ENCODE results near the gene KRT79. TPM values are rescaled to one million over a fixed set of nuclear protein-coding genes. Genes with fewer than 3 reads are reported as not detected.

The KRT79 gene
- total and polyA plus RNA-seq, 8 donors, result 0.09 TPM; not detected in 7

DNA sequence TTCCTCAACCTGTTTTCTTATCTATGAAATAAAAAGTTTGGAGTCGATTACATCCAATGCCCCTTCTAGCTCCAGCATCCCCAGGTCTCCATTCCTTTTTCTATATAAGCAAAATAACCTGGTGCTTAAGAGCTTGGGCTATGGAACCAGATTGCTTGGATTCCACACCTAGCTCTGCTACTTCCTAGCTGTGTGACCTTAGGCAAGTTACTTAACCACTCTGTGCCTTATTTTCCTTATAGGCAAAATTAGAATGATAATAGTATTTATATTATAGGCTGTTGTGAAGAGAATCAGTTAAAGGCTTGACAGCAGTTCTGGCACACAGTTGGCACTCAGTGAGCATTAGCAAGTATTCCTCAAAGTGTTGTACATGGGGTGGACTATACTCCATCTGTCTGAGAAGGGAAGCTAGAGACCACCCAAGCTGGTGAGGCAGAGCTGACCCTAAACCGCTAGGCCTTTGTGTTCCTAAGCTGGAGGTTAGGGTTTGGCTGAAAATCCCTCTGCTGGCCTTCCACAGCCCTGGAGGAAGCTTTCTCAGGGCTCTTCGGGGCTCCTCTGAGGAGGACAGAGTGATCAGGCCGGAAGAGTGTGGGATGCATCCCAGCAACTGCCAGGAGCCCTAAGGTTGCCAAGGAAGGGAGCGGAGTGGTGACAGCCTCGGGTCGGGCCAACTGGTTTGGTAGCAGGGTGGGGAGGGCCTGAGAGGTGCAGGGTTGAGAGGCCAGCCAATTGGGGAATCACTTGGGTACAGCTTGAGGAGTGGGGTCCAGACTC lies 14.2 kb downstream of the KRT79 start:
- H3K27ac ChIP-seq, result no peak overlapping the region
- H3K36me3 ChIP-seq, result no peaks in the 10 kb centered on the region
- DNase-seq, result no peak
- H3K27me3 ChIP-seq, result no peaks in the 10 kb centered on the region
- no peaks in the 10 kb centered on the region for H3K9me3 ChIP-seq
- TF ChIP-seq, protein P1, sequence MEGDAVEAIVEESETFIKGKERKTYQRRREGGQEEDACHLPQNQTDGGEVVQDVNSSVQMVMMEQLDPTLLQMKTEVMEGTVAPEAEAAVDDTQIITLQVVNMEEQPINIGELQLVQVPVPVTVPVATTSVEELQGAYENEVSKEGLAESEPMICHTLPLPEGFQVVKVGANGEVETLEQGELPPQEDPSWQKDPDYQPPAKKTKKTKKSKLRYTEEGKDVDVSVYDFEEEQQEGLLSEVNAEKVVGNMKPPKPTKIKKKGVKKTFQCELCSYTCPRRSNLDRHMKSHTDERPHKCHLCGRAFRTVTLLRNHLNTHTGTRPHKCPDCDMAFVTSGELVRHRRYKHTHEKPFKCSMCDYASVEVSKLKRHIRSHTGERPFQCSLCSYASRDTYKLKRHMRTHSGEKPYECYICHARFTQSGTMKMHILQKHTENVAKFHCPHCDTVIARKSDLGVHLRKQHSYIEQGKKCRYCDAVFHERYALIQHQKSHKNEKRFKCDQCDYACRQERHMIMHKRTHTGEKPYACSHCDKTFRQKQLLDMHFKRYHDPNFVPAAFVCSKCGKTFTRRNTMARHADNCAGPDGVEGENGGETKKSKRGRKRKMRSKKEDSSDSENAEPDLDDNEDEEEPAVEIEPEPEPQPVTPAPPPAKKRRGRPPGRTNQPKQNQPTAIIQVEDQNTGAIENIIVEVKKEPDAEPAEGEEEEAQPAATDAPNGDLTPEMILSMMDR (IDR thresholded peaks at IDR 0.05), result no peak
- H3K4me3 ChIP-seq, result no peak overlapping the region
- WGBS, 2 donors, result 72 to 79% methylated on average over 7 of the region's 7 CpGs
- no peak for ATAC-seq
- FAIRE-seq, result no peak
- H3K4me1 ChIP-seq, result no peaks in the 10 kb centered on the region
- intact Hi-C loops (cut with DNase I), result no loop called here

DNA sequence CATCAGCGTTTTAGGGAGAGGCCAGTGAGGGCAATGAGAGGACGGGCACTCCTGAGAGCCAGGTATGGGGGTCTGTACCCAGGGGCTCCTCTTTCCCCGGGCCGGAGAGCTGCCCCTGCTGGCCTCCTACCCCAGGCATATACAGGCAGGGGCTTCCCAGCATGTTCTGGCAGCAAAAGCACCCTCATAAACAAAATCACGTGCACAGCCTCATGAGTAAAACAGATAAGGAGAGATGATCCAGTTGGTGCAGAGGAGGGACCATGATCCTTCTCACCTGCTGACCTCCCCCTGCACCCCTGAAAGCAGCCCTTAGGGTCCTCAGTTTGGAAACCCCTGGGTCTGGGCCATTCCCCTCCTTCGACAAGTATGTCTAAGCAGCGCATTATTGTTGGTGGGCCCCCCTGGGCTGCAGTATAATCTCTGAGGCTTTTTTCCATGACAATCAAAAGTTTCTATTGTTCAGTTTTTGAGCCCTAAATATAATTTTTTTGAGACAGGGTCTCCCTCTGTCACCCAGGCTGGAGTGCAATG lies 15.2 kb downstream of the KRT79 start:
- no peaks in the 10 kb centered on the region for H3K4me1 ChIP-seq
- no peaks in the 10 kb centered on the region for H3K27me3 ChIP-seq
- TF ChIP-seq, protein P1 (IDR thresholded peaks at IDR 0.05), result no peak
- H3K27ac ChIP-seq, result no peak overlapping the region
- H3K4me3 ChIP-seq, result no peak overlapping the region
- WGBS, 2 donors, result 58 to 59% methylated on average over 7 of the region's 7 CpGs
- ATAC-seq (no peak), FAIRE-seq (no peak), DNase-seq (no peak)
- intact Hi-C loops (cut with DNase I), result no loop called here
- no peaks in the 10 kb centered on the region for H3K36me3 ChIP-seq
- H3K9me3 ChIP-seq, result no peaks in the 10 kb centered on the region

DNA sequence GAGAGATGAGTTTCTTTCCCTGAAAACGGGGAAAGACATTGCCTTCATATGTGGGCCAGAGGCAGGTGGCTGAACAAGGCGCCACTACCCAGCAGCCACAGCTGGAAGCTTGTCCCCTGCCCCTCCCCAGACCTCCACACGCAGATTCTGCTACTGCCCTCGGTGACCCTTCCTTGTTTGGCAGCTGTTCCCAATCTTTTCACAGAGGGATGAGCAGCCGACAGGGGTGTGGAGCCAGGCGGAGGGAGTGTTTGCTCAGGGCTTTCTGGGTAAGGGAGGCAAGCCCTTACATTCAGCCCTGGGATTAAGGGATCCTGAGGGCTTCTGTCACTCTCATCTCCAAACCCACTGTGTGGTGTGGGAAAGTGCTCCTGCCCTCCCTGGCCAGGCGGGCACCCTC lies 15.7 kb downstream of the KRT79 start:
- no peak overlapping the region for H3K27ac ChIP-seq
- ATAC-seq (no peak), FAIRE-seq (no peak), DNase-seq (no peak)
- no peaks in the 10 kb centered on the region for H3K36me3 ChIP-seq
- TF ChIP-seq, protein P1 (IDR thresholded peaks at IDR 0.05), result no peak
- H3K9me3 ChIP-seq, result no peaks in the 10 kb centered on the region
- no peaks in the 10 kb centered on the region for H3K4me1 ChIP-seq
- intact Hi-C loops (cut with DNase I), result no loop called here
- no peak overlapping the region for H3K4me3 ChIP-seq
- 47 to 51% methylated on average over 7 of the region's 7 CpGs for WGBS, 2 donors
- no peaks in the 10 kb centered on the region for H3K27me3 ChIP-seq

DNA sequence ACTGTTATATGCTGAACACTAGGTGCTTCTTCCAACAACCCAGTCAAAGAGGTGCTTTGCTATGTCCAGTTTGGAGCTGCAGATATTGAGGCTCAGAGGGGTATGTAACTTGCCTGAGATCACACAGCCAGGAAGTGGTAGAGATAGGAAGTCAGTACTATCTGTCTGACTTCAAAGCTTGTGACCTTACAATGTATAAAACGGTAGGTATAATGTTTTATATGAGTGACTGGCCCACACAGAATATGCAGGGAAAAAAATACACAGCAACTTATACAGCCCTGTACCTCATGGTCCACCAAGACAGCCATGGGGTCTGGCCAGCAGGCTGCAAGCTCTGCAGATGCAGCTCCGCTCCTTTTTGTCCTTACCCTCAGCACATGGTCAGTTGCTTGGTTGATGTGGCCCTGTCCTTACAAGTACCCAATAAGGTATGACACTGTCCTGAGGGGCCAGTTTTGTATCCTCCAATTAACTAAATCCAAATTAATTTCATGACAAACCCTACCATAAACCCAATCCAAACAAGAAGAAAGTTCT lies 16.3 kb downstream of the KRT79 start:
- WGBS, 2 donors, result 61 to 68% methylated on average over 2 of the region's 2 CpGs
- DNase-seq, result no peak
- intact Hi-C loops (cut with DNase I), result no loop called here
- no peaks in the 10 kb centered on the region for H3K36me3 ChIP-seq
- no peak for ATAC-seq
- no peak overlapping the region for H3K27ac ChIP-seq
- no peaks in the 10 kb centered on the region for H3K4me1 ChIP-seq
- no peak for FAIRE-seq
- H3K9me3 ChIP-seq, result no peaks in the 10 kb centered on the region
- TF ChIP-seq, protein P1 (IDR thresholded peaks at IDR 0.05), result no peak
- H3K27me3 ChIP-seq, result no peaks in the 10 kb centered on the region
- no peak overlapping the region for H3K4me3 ChIP-seq

Data from pancreas (tissue), 10 donors.